Gastrocnemius medialis (tissue), 4 donors: ENCODE data around the gene ZBTB7B.

ENCODE experiments used
- POLR2A ChIP-seq, 2 donors: fragments of 450-650 bp; IDR thresholded peaks; one replicate each; pipeline ENCODE4 v1.6.1; 2017; ENCODE audit warnings: antibody characterized with exemption in 2 of 2, mild to moderate bottlenecking in 2 of 2, moderate library complexity in 2 of 2
- TF ChIP-seq, protein P1 (sequence below), 5 experiments: fragments of 450-650 bp in 3 of 5; fragments of 200-600 bp in 2 of 5; sonication (generic) in 2 of 5; IDR thresholded peaks in 4 of 5; conservative IDR thresholded peaks in 1 of 5; 1 replicate in 4 of 5; 2 replicates in 1 of 5; pipeline ENCODE4 v1.5.1; 2016 to 2019; ENCODE audit warnings: antibody characterized with exemption in 5 of 5, mild to moderate bottlenecking in 3 of 5, moderate library complexity in 3 of 5

DNA sequence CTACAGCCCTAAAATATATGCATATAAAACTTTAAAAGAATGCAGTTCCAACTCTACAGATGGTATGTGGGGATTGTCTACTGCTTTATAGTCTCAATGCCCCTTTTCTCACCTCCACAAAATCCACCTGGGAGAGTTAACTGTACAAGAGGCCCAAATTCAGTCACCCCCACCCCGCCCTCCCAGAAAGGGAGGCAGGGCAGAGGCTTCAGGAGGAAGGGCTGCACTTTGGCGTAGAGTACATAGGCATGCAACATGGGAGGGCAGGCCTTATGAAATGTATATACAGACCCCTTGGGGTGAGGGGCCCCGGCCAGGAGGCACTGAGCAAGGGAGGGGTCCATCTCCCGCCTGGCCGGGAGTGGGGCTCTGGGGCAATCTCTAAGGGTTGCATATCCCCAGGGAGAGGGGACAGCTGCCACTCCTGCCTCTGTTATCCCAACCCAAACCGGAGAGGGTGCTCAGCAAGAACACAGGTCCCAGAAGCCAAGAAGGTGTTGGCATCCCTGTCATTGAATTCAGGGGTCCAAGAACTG is 39.7 kb upstream of the ZBTB7B start:
- TF ChIP-seq, protein P1, sequence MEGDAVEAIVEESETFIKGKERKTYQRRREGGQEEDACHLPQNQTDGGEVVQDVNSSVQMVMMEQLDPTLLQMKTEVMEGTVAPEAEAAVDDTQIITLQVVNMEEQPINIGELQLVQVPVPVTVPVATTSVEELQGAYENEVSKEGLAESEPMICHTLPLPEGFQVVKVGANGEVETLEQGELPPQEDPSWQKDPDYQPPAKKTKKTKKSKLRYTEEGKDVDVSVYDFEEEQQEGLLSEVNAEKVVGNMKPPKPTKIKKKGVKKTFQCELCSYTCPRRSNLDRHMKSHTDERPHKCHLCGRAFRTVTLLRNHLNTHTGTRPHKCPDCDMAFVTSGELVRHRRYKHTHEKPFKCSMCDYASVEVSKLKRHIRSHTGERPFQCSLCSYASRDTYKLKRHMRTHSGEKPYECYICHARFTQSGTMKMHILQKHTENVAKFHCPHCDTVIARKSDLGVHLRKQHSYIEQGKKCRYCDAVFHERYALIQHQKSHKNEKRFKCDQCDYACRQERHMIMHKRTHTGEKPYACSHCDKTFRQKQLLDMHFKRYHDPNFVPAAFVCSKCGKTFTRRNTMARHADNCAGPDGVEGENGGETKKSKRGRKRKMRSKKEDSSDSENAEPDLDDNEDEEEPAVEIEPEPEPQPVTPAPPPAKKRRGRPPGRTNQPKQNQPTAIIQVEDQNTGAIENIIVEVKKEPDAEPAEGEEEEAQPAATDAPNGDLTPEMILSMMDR (IDR thresholded peaks at IDR 0.05 in 4 of 5, conservative IDR thresholded peaks at IDR 0.05 in 1 of 5), result no peak
- no peak for TF ChIP-seq POLR2A (IDR thresholded peaks at IDR 0.05)
